ENCODE results near the gene SLC35E2B. TPM values are rescaled to one million over a fixed set of nuclear protein-coding genes. Genes with fewer than 3 reads are reported as not detected.
"Not testable (repeated sequence)": the region's sequence is repeated elsewhere in the genome, so short reads cannot be mapped to it uniquely, and the experiment has no call there.

SLC35E2B gene
- total RNA-seq (10 to 100 TPM; 15.1 to 29.2 (median 21.2) TPM), polyA plus RNA-seq (10 to 100 TPM; 12.2 to 14.4 TPM)
- long read RNA-seq, donor 1, partial matches to known transcripts: 0 of 13 reads
- long read RNA-seq, donor 1, other reads (novel, unspliced or antisense): 11 of 13 reads
- long read RNA-seq, donor 2, full-length matches to known transcripts: 3 of 13 reads
- long read RNA-seq, donor 2, partial matches to known transcripts: 0 of 13 reads
- long read RNA-seq, donor 2, other reads (novel, unspliced or antisense): 10 of 13 reads
- long read RNA-seq, donor 3, full-length matches to known transcripts: 4 of 15 reads
- long read RNA-seq, donor 3, partial matches to known transcripts: 0 of 15 reads
- long read RNA-seq, donor 3, other reads (novel, unspliced or antisense): 11 of 15 reads

GRCh38 chr1:1692714-1693647, at the start of gene SLC35E2B:
SLC35E2B (minus strand) TSS chr1:1692795; CDS start chr1:1676699, 16,096 bp downstream.
- peak; percentile 91 to 95 (median 94) for ATAC-seq
- TF ChIP-seq, protein P1, sequence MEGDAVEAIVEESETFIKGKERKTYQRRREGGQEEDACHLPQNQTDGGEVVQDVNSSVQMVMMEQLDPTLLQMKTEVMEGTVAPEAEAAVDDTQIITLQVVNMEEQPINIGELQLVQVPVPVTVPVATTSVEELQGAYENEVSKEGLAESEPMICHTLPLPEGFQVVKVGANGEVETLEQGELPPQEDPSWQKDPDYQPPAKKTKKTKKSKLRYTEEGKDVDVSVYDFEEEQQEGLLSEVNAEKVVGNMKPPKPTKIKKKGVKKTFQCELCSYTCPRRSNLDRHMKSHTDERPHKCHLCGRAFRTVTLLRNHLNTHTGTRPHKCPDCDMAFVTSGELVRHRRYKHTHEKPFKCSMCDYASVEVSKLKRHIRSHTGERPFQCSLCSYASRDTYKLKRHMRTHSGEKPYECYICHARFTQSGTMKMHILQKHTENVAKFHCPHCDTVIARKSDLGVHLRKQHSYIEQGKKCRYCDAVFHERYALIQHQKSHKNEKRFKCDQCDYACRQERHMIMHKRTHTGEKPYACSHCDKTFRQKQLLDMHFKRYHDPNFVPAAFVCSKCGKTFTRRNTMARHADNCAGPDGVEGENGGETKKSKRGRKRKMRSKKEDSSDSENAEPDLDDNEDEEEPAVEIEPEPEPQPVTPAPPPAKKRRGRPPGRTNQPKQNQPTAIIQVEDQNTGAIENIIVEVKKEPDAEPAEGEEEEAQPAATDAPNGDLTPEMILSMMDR (IDR thresholded peaks at IDR 0.05): peak in 2 of 12 donors; percentile 26 to 32
- Histone ChIP-seq H3K27ac (peak within 1 kb of the TSS; percentile 85 to 98 (median 94)), H3K4me3 (peak within 1 kb of the TSS; percentile 33 to 72 (median 62))
- DNase-seq: peak; percentile 87 to 99 (median 96)
- not testable (repeated sequence) for H3K27me3 ChIP-seq, H3K36me3 ChIP-seq, H3K9me3 ChIP-seq, H3K4me1 ChIP-seq
- intact Hi-C loops (cut with DNase I): loop anchor here in 1 of 10 donors (10.0 kb wide), 2 partner anchors 52 to 212 kb away; no protein-coding TSS in a partner anchor
- WGBS, 4 donors: 0 to 1% (median 0%) methylated on average over 3 to 60 of the region's 98 CpGs; no CpG with 5 or more reads in 1 of the 4 donors

GRCh38 chr1:1741013-1741412, 48.4 kb upstream of the SLC35E2B start:
- H3K27ac ChIP-seq: peak overlapping the region in 1 of 12 donors; percentile 63

DNA sequence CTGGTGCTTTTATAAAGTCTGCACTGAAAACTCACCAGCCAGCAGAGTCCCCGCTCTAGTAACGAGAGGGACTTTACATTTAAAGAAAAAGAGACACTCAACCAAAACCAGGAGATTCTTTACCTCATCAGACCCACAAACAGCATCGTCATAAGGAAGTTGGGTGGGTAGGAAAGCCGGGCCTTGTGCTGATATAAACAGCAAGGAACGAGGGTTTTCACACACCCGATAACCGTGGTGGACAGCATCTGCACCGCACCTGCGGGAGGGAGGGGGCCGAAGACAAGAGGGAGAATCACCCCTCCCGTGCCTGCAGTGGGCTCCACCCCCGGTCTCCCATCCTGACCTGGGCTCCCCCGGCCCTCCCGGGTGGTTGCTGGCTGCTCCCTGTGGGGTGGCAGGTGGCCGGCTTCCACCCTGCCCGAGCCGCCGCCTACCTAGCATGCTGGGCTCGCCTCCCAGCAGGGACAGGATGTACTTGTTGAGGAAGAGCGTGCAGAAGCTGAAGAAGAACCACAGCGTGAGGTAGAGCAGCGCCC, 46.3 kb upstream of the SLC35E2B start:
- H3K36me3 ChIP-seq: peaks cover 0 to 34% (median 15%) of the 10 kb centered on the region in 9 donors
- 87 to 88% methylated on average over 11 to 12 of the region's 22 CpGs; no CpG with 5 or more reads in 2 of the 4 donors for WGBS, 4 donors
- peak in 1 of 4 donors; percentile 20 for ATAC-seq
- H3K27me3 ChIP-seq; DNase-seq; H3K4me1 ChIP-seq; H3K4me3 ChIP-seq; intact Hi-C loops (cut with DNase I); H3K9me3 ChIP-seq; H3K27ac ChIP-seq: not testable (repeated sequence)

More at GRCh38 chr1:1741013-1741412, 48.4 kb upstream of the SLC35E2B start:
- not testable (repeated sequence) for H3K27me3 ChIP-seq, H3K4me1 ChIP-seq, H3K4me3 ChIP-seq, H3K9me3 ChIP-seq, ATAC-seq
- intact Hi-C loops (cut with DNase I): loop anchor here in 1 of 10 donors (10.0 kb wide), 1 partner anchor 46 kb away; the partner anchor contains the start of gene SLC35E2B
- DNase-seq: peak in 1 of 5 donors; percentile 6
- H3K36me3 ChIP-seq: peaks cover 0 to 20% (median 8%) of the 10 kb centered on the region in 9 donors
- 85 to 92% (median 88%) methylated on average over 11 to 12 of the region's 12 CpGs for WGBS, 4 donors

GRCh38 chr1:1737675-1738590, 45.3 kb upstream of the SLC35E2B start:
- H3K36me3 ChIP-seq: peaks cover 0 to 41% (median 24%) of the 10 kb centered on the region in 9 donors
- H3K9me3 ChIP-seq; intact Hi-C loops (cut with DNase I); H3K4me1 ChIP-seq; H3K27ac ChIP-seq; H3K4me3 ChIP-seq; H3K27me3 ChIP-seq: not testable (repeated sequence)
- peak in 2 of 4 donors; percentile 20 to 36 for ATAC-seq
- 93 to 96% (median 94%) methylated on average over 13 to 34 of the region's 44 CpGs for WGBS, 4 donors
- DNase-seq: peak in 1 of 5 donors; percentile 15

- H3K4me3 ChIP-seq: no peak overlapping the region
- peak in 1 of 5 donors; percentile 3 for DNase-seq
- WGBS, 4 donors: 88 to 94% (median 92%) methylated on average over 14 to 17 of the region's 17 CpGs
- H3K27me3 ChIP-seq: no peaks in the 10 kb centered on the region
- no peaks in the 10 kb centered on the region for H3K9me3 ChIP-seq
- TF ChIP-seq, protein P1 (IDR thresholded peaks at IDR 0.05): no peak
- TF ChIP-seq POLR2A (IDR thresholded peaks at IDR 0.05): no peak
- peaks cover 0 to 16% (median 0%) of the 10 kb centered on the region in 12 donors for H3K4me1 ChIP-seq
- no peak overlapping the region for H3K27ac ChIP-seq
- intact Hi-C loops (cut with DNase I): no loop called here
- peaks cover 0 to 74% (median 47%) of the 10 kb centered on the region in 9 donors for H3K36me3 ChIP-seq
- no peak for ATAC-seq
Observed at GRCh38 chr1:1732381-1732780, 39.8 kb upstream of the SLC35E2B start.

Data from heart left ventricle (tissue), 16 donors.